Right ventricle myocardium inferior (tissue), 1 donor: ENCODE results near the gene SASH1. TPM values are rescaled to one million over a fixed set of nuclear protein-coding genes. Genes with fewer than 3 reads are reported as not detected.

Experiments
- ATAC-seq: fragments of 200-7000 bp; cut with Tn5 transposase; one replicate; pipeline ENCODE4 v1.9.1; 2020; ENCODE audit warnings: mild to moderate bottlenecking, moderate library complexity
- DNase-seq: peaks from one replicate; pipeline ENCODE4 v3.0.0; 2021; ENCODE audit errors: missing footprints
- intact Hi-C: fragments of 100-400 bp; cut with DNase I; formaldehyde crosslinking; loops from one replicate; pipeline ENCODE4 v1.11.0; 2022
- long read RNA-seq: library from polyadenylated mRNA; unstranded; transcript quantifications from one replicate; pipeline ENCODE4 v2.0.0, GENCODE V29; 2021
- total RNA-seq: library from RNA; stranded (reverse); fragmentation: NEBNext Ultra II Directional; extraction: Animal tissue kit (Norgen Biotek cat#: 25700); gene quantifications from one replicate; pipeline ENCODE4 v1.2.1, GENCODE V29; 2021
- donor health status: DM: no; HTN: yes; CAD: no; lungs with severe emphysema.

SASH1 gene
- 36.8 TPM for total RNA-seq
- long read RNA-seq, full-length matches to known transcripts: 1 of 17 reads
- long read RNA-seq, partial matches to known transcripts: 14 of 17 reads
- long read RNA-seq, other reads (novel, unspliced or antisense): 2 of 17 reads

GRCh38 chr6:148342350-148343046, at the start of gene SASH1:
TSS of gene SASH1 (plus strand) at chr6:148342838. CDS start at chr6:148343068, 230 bp downstream.
- DNase-seq: peak; percentile 80
- ATAC-seq: peak; percentile 86
- intact Hi-C loops: loop anchor here (5.0 to 10.0 kb wide), 3 partner anchors 55 to 158 kb away; no protein-coding TSS in a partner anchor

DNA sequence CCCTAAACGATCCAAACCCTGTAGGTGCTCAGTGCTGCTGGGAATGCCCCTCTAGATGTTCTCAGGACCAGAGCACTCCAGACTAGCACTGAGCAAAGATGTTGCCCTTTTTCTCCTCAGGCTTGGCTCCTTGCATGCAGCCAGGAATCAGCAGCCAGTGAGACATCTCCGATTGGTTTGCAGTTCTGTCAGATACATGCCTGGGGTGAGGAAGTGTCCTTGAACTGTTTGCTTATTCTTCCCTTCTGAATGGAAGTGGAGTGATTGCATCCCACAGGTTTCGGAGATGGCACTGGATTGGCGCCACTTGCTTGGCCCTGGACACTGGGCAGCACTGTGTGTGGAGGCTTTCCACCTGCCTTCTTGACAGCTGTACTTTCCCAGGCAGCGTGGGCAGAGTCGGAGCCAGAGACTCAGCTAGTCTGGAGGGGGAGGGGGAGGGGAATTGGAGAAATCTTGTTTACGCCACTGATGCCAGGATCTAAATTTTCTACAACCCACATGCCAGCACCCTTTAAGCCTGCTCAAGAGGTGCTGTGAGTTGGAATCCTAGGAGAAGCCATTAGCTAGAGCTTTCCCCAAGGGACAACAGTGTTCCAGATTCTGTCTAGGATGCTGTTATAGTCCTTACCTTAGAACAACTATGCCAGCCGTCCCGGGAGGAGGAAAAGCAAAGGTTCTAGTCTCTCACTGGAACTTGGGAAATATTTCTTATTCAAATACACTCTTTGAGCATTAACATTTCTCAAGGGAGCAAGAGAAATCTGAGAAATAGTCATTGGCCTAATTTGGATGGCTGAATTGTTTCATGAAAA, 49.2 kb upstream of the SASH1 start:
- DNase-seq: no peak

GRCh38 chr6:148294059-148294458, 48.6 kb upstream of the SASH1 start:
- intact Hi-C loops: no loop called here
- DNase-seq: no peak
- ATAC-seq: peak; percentile 3

More for the DNA sequence above, 49.2 kb upstream of the SASH1 start:
- ATAC-seq: peak; percentile 69
- intact Hi-C loops: no loop called here

- ATAC-seq (peak; percentile 27), DNase-seq (no peak)
- intact Hi-C loops: no loop called here
Observed at GRCh38 chr6:148295261-148295887, 47.3 kb upstream of the SASH1 start.

GRCh38 chr6:148296771-148297170, 45.9 kb upstream of the SASH1 start:
- DNase-seq: no peak
- intact Hi-C loops: no loop called here
- ATAC-seq: no peak

- no peak for ATAC-seq
- intact Hi-C loops: no loop called here
- DNase-seq: no peak
Observed at GRCh38 chr6:148298683-148299082, 44.0 kb upstream of the SASH1 start.

DNA sequence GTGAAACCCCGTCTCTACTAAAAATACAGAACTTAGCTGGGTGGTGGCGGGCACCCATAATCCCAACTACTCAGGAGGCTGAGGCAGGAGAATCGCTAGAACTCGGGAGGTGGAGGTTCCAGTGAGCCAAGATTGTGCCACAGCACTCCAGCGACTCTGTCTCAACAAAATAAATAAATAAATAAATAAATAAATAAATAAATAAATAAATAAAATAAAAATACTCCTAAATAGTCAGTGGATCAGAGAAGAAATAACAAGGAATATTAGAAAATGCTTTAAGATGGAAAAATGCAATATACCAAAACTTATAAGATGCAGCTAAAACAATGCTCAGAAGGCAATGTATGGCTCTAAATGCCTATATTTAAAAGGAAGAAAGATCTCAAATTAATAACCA, 39.0 kb upstream of the SASH1 start:
- intact Hi-C loops: no loop called here
- DNase-seq (no peak), ATAC-seq (no peak)

GRCh38 chr6:148304976-148305375, 37.7 kb upstream of the SASH1 start:
- intact Hi-C loops: no loop called here
- no peak for ATAC-seq
- no peak for DNase-seq

GRCh38 chr6:148306286-148306685, 36.4 kb upstream of the SASH1 start:
- DNase-seq: no peak
- no peak for ATAC-seq
- intact Hi-C loops: no loop called here

GRCh38 chr6:148307405-148307804, 35.2 kb upstream of the SASH1 start:
- intact Hi-C loops: no loop called here
- DNase-seq: no peak
- no peak for ATAC-seq

DNA sequence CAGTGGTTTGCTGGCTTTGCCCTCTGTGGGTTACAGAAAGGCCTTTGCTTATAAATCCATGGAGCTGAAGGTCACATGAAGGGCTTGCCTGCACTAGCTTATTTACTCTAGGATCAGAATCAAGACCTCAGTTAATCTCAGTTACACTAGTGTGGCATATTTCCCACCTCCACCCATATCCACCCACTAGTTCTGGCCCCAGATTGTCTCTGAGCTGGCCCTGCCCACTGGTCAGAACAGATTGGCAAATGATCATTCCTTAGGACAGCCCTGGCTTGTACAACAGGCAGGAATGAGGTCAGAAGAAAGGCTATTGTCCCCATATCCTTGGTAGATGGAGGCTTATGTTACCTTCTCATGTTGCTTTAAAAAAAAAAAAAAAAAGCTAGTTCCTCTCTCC, 33.3 kb upstream of the SASH1 start:
- intact Hi-C loops: no loop called here
- ATAC-seq (no peak), DNase-seq (no peak)

GRCh38 chr6:148311966-148312669, 30.5 kb upstream of the SASH1 start:
- no peak for DNase-seq
- intact Hi-C loops: no loop called here
- ATAC-seq: no peak

GRCh38 chr6:148313488-148313887, 29.1 kb upstream of the SASH1 start:
- intact Hi-C loops: no loop called here
- no peak for ATAC-seq
- no peak for DNase-seq

DNA sequence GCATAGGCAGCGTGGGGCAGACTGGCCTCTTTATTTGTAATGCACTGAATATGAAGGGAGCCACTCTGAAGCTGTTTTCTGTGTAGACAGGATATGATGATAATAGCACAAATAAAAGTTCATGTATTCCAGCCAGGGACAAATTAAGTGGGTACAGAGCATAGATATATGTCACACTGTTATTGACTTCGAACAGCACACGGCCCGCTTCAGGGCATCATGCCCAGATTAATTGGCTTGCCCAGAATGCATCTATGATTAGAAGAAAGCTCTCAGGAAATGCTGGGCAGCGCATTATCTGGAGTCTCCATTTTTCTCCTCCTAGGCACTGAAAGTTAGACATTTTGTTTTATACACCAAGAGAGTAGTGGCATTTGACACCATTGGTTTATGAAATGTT, 26.3 kb upstream of the SASH1 start:
- intact Hi-C loops: no loop called here
- ATAC-seq: peak; percentile 91
- DNase-seq: no peak

DNA sequence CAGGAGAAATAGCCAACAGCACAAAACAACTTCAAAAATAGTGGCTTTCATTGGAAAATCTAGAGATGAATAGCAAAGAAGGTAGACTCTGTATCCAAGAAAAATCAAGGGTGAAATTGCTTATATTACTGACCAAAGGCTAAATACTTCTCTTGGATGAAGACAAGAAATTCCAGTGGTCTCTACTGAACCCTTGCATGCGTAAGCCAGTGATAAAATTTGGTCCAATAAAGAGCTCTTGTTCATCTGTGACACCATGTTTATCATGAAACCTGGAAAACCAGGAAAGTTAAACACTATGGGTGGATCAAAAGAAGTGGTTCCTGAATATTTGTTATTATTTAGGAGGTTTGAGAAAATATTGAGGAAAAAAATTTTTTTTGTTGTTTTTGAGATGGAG, 25.6 kb upstream of the SASH1 start:
- DNase-seq (no peak), ATAC-seq (no peak)
- intact Hi-C loops: no loop called here

GRCh38 chr6:148317739-148318138, 24.9 kb upstream of the SASH1 start:
- intact Hi-C loops: no loop called here
- DNase-seq (no peak), ATAC-seq (no peak)

DNA sequence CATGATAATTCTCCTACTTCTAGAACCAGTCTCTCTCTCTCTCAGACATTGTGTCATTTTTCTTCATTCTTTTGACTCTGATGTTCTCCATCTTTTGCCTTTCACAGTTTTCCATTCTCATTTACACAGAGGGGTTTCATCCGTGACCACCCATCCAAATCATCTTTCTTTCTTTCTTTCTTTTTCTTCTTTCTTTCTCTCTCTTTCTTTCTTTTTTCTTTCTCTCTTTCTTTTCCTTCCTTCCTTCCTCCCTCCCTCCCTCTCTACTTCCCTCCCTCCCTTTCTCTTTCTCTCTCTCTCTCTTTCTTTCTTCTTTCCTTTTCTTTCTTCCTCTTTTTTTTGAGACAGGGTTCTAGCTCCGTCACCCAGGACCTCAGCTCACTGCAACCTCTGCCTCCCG, 19.9 kb upstream of the SASH1 start:
- ATAC-seq: no peak
- intact Hi-C loops: no loop called here
- no peak for DNase-seq

GRCh38 chr6:148323344-148323743, 19.3 kb upstream of the SASH1 start:
- ATAC-seq: no peak
- intact Hi-C loops: no loop called here
- DNase-seq: no peak
